Heart right ventricle (tissue), 16 donors: ENCODE data around the gene KCNQ1. TPM values are rescaled to one million over a fixed set of nuclear protein-coding genes. Genes with fewer than 3 reads are reported as not detected.

Experiments used
- ATAC-seq, 8 donors: fragments of 200-7000 bp; cut with Tn5 transposase; one replicate each; pipeline ENCODE4 v1.9.1; 2020; ENCODE audit warnings: mild to moderate bottlenecking in 8 of 8, moderate library complexity in 8 of 8, moderate number of reproducible peaks in 1 of 8
- DNase-seq, 2 donors: peaks; one replicate each; pipeline ENCODE4 v3.0.0-alpha.2; 2020
- H3K27ac ChIP-seq, 10 donors: fragments of 200-600 bp; sonication (generic) in 2 of 10; one replicate each; pipeline versions ENCODE4 v1.5.0 to v1.8.0; 2020 to 2022; ENCODE audit warnings: mild to moderate bottlenecking in 3 of 10
- H3K27me3 ChIP-seq, 7 donors: fragments of 200-600 bp; one replicate each; pipeline ENCODE4 v1.8.0; 2021 to 2022; ENCODE audit warnings: mild to moderate bottlenecking in 2 of 7
- H3K36me3 ChIP-seq, 9 donors: fragments of 200-600 bp; sonication (generic) in 1 of 9; one replicate each; pipeline versions ENCODE4 v1.5.0 to v1.8.0; 2020 to 2022; ENCODE audit warnings: mild to moderate bottlenecking in 2 of 9
- H3K4me1 ChIP-seq, 9 donors: fragments of 200-600 bp; sonication (generic) in 1 of 9; one replicate each; pipeline versions ENCODE4 v1.5.0 to v1.8.0; 2020 to 2022; ENCODE audit warnings: mild to moderate bottlenecking in 4 of 9
- H3K4me3 ChIP-seq, 10 donors: fragments of 200-600 bp; sonication (generic) in 2 of 10; one replicate each; pipeline versions ENCODE4 v1.5.0 to v1.8.0; 2020 to 2022; ENCODE audit warnings: mild to moderate bottlenecking in 7 of 10, moderate library complexity in 2 of 10
- H3K9me3 ChIP-seq, 11 donors: fragments of 200-600 bp in 10 of 11; sonication (generic) in 2 of 11; one replicate each; pipeline versions ENCODE4 v1.5.0 to v1.8.0; 2013 to 2022; ENCODE audit warnings: mild to moderate bottlenecking in 2 of 11, control low read depth in 1 of 11, moderate library complexity in 1 of 11
- WGBS, 2 donors: extraction: QIAGEN DNeasy Blood & Tissue Kit; methylation state at CpG; one replicate each; pipeline ENCODE4 v1.1.7; 2013; ENCODE audit warnings: inconsistent platforms in 1 of 2; 5-methylcytosine and 5-hydroxymethylcytosine counted together
- intact Hi-C, 10 donors: fragments of 100-400 bp; cut with DNase I; formaldehyde crosslinking; loops; one replicate each; pipeline versions ENCODE4 v1.11.1 to v1.14.2; 2022
- polyA plus RNA-seq, 2 donors: library from polyadenylated mRNA; stranded (reverse); fragments of 200-250 nt; gene quantifications; one replicate each; pipeline ENCODE4 v1.2.3, GENCODE V29; 2013
- total RNA-seq, 10 donors: library from RNA; stranded (reverse); fragmentation: NEBNext Ultra II Directional in 3 of 10; extraction: Animal tissue kit (Norgen Biotek cat#: 25700) in 3 of 10; gene quantifications; one replicate each; pipeline versions ENCODE4 v1.2.1 to v1.2.4, GENCODE V29; 2021 to 2023
- TF ChIP-seq, protein P1 (sequence below), 9 donors: fragments of 200-600 bp; sonication (generic) in 2 of 9; IDR thresholded peaks; one replicate each; pipeline versions ENCODE4 v1.5.0 to v1.8.0; 2021 to 2022; ENCODE audit warnings: antibody characterized with exemption in 9 of 9, mild to moderate bottlenecking in 5 of 9, moderate library complexity in 1 of 9
- donor health status: Arrhythmogenic right ventricular cardiomyopathy.
- donor health status: ischemic (EF 13 %, LVEDD 7.1; RV severe dilation, severe dysfunction).
- donor health status: healthy with polysubstance abuse.
- donor health status: DM: no; HTN: yes; CAD: no.
- donor health status: DM: no; HTN: no; CAD: no.
- donor health status: ischemic (EF 25% LVEDD 6.9; RV normal size, moderate dysfunction).
- donor health status: ischemic (EF 25% LVEDD 5.7; RV mildly dilated, moderate dysfunction).
- donor health status: healthy.
- donor health status: DM: yes; HTN: yes; CAD: no.
- donor health status: Ischemic cardiomyopathy.
- donor health status: ischemic (EF 35%, LVEDD 5.7; RV mildly dilated, moderate dysfunction).
- donor health status: nonischemic (EF 11% LVEDD 7.7; RV severe dilation, severe dysfunction).
- donor health status: DM: yes; HTN: yes; CAD: no.
- donor health status: PGD.
- donor health status: ischemic (EF 29% LVEDD 5.4; RV normal size, mild dysfunction).
- donor health status: nonischemic (EF 23%, LVEDD 6.1; RV moderate dilation, normal function).

Gene KCNQ1
- total and polyA plus RNA-seq, 12 donors, result 19.9 to 48.2 (median 33.7) TPM

DNA sequence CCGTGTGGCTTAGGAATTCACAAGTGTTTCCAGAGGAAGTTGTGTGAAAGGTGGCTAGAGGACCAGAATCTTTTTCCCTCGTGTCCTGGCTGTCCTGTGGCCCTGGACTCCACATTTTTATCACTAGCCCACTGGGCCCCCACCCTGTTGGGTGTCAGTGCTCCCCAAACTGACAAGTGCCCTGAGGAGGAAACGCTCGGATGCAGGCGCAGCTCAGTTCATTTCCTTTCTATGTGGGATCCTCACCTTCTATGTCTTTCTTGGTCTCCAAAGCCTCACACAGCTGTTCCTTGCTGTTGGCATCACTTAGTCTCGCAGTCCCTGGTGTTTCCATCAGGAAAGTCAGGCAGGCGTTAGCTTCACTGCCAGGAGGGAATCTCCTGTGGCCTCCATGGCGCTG lies 323.0 kb downstream of the KCNQ1 start:
- no peak overlapping the region for H3K4me3 ChIP-seq
- peaks cover 0 to 8% (median 0%) of the 10 kb centered on the region in 9 donors for H3K4me1 ChIP-seq
- peak in 1 of 2 donors; percentile 1 for DNase-seq
- H3K9me3 ChIP-seq, result no peaks in the 10 kb centered on the region
- peaks cover 0 to 11% (median 0%) of the 10 kb centered on the region in 9 donors for H3K36me3 ChIP-seq
- intact Hi-C loops, result loop anchor here in 1 of 10 donors (10.0 kb wide), 1 partner anchor 63 kb away; no protein-coding TSS in a partner anchor
- H3K27me3 ChIP-seq, result no peaks in the 10 kb centered on the region
- H3K27ac ChIP-seq, result no peak overlapping the region
- WGBS, 2 donors, result 89 to 91% methylated on average over 8 of the region's 8 CpGs
- no peak for ATAC-seq
- TF ChIP-seq, protein P1, sequence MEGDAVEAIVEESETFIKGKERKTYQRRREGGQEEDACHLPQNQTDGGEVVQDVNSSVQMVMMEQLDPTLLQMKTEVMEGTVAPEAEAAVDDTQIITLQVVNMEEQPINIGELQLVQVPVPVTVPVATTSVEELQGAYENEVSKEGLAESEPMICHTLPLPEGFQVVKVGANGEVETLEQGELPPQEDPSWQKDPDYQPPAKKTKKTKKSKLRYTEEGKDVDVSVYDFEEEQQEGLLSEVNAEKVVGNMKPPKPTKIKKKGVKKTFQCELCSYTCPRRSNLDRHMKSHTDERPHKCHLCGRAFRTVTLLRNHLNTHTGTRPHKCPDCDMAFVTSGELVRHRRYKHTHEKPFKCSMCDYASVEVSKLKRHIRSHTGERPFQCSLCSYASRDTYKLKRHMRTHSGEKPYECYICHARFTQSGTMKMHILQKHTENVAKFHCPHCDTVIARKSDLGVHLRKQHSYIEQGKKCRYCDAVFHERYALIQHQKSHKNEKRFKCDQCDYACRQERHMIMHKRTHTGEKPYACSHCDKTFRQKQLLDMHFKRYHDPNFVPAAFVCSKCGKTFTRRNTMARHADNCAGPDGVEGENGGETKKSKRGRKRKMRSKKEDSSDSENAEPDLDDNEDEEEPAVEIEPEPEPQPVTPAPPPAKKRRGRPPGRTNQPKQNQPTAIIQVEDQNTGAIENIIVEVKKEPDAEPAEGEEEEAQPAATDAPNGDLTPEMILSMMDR (IDR thresholded peaks at IDR 0.05), result no peak

DNA sequence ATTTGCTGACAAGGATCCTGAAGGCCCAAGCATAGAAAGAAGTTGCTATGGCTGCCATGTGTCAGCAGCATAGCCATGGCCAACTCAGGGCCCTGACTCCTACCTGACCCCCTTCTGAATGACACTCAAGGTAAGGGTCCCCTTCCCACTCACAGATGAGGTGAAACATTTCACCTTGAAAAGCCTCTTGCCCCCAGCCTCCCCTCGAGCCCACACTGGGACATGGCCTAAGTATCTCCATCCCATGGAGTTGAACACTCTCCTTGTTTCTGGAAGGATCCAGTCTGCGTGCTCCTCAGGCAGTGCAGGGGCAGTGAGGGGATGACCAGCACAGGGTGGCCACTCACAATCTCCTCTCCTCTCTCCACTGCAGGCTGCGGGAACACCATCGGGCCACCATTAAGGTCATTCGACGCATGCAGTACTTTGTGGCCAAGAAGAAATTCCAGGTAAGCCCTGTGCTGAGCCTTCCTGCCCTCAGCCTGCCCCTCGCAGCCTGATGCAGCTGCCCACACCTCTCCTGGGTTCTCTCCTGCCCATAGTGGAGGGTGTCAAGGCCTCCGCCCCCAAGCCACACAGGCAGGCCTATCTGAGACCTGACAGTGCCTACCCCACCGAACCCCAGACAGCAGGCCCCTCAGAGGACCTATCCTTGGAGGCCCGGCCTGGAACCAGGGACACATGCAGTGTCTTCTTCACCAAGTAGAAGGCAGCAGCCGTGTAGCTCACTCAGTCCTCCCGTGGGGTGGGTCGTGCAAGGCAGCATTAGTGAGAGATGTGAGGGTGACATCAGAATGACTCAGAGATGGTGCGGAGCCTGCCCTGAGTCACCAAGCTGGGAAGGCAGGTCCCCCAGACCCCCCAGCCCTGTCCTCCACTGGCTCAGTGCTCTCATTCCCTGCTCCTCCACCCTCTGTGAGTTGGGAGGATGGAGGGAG lies 323.9 kb downstream of the KCNQ1 start:
- WGBS, 2 donors, result 96 to 97% methylated on average over 14 of the region's 14 CpGs
- TF ChIP-seq, protein P1 (IDR thresholded peaks at IDR 0.05), result no peak
- ATAC-seq (peak in 2 of 8 donors; percentile 6 to 15), DNase-seq (peak in 1 of 2 donors; percentile 1)
- peaks cover 0 to 12% (median 0%) of the 10 kb centered on the region in 9 donors for H3K36me3 ChIP-seq
- H3K4me1 ChIP-seq, result peaks cover 0 to 8% (median 0%) of the 10 kb centered on the region in 9 donors
- intact Hi-C loops, result loop anchor here in 1 of 10 donors (10.0 kb wide), 1 partner anchor 64 kb away; no protein-coding TSS in a partner anchor
- no peak overlapping the region for H3K27ac ChIP-seq
- no peak overlapping the region for H3K4me3 ChIP-seq
- H3K9me3 ChIP-seq, result no peaks in the 10 kb centered on the region
- no peaks in the 10 kb centered on the region for H3K27me3 ChIP-seq

DNA sequence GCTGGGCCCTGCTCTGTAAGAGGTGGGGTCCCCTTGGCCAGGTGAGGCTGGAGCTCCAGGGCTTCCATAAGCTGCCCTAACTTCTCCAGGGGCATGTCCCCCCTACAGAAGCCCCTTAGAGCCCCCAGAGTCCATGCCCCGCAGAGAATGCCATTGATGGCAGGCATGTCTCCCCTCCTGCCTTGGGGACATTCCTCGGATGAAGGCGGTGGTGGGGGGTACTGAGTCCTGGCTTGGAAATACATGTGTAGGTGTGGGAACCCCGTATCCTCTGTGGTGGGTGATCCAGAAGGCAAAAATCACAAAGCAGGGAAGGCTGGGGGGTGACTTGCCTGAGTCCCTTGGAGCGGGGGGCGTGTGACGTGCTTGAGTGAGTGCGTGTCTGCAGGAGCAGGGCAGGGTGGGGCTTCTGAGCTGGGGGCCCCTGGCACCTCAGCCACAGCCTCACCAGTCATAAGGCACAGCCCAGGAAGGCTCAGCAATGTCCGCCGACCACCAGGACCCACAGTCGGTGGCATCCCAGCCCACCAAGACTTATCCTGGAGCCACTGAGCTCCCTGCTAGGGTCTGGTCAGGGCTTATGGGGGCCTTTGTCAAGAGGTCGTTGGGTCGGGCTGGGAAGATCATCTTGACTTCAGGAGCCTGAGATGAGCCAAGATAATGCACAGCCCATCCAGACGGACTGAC lies 324.7 kb downstream of the KCNQ1 start:
- TF ChIP-seq, protein P1 (IDR thresholded peaks at IDR 0.05), result no peak
- Histone ChIP-seq H3K27me3 (no peaks in the 10 kb centered on the region), H3K27ac (no peak overlapping the region), H3K9me3 (no peaks in the 10 kb centered on the region), H3K36me3 (peaks cover 0 to 12% (median 0%) of the 10 kb centered on the region in 9 donors), H3K4me1 (peaks cover 0 to 3% (median 0%) of the 10 kb centered on the region in 9 donors), H3K4me3 (no peak overlapping the region)
- DNase-seq (peak in 1 of 2 donors; percentile 3), ATAC-seq (peak in 1 of 8 donors; percentile 7)
- intact Hi-C loops, result loop anchor here in 2 of 10 donors (10.0 kb wide), 2 partner anchors 65 to 115 kb away; partner anchors contain the start of gene CDKN1C (in 1 of the 2)
- 95 to 97% methylated on average over 14 of the region's 14 CpGs for WGBS, 2 donors
